Keratinocyte (primary cell): ENCODE results near the gene PEMT. TPM values are rescaled to one million over a fixed set of nuclear protein-coding genes. Genes with fewer than 3 reads are reported as not detected.

ENCODE experiments used
- DNase-seq: peaks from one replicate; pipeline ENCODE4 v3.0.0-alpha.2; 2011; ENCODE audit warnings: low read depth, missing footprints, low spot score
- FAIRE-seq: peaks from 2 replicates; lab custom pipeline; 2011; peaks lifted over from hg19 to GRCh38; lab: Jason Lieb, UNC
- H2AFZ ChIP-seq: 2 replicates; pipeline ENCODE4 v1.6.0; 2012; ENCODE audit warnings: low read length, control low read depth, inconsistent platforms; ENCODE audit not compliant: control insufficient read depth
- H3K27ac ChIP-seq: 2 replicates; pipeline ENCODE4 v1.5.1; 2011; ENCODE audit warnings: low read length; ENCODE audit not compliant: control insufficient read depth, insufficient read depth
- H3K27me3 ChIP-seq: 3 replicates; pipeline ENCODE4 v1.6.0; 2011; ENCODE audit warnings: low read length; ENCODE audit not compliant: control insufficient read depth, insufficient read depth; ENCODE audit errors: extremely low read depth
- H3K36me3 ChIP-seq, 2 experiments: 2 replicates in 1 of 2; 3 replicates in 1 of 2; pipeline ENCODE4 v1.5.1; 2011; ENCODE audit warnings: low read length in 2 of 2, mild to moderate bottlenecking in 1 of 2; ENCODE audit not compliant: control insufficient read depth in 2 of 2, insufficient read depth in 2 of 2; ENCODE audit errors: extremely low read depth in 1 of 2
- H3K4me1 ChIP-seq: 3 replicates; pipeline ENCODE4 v1.5.1; 2011; ENCODE audit warnings: low read length; ENCODE audit not compliant: control insufficient read depth, insufficient read depth; ENCODE audit errors: extremely low read depth
- H3K4me2 ChIP-seq: 3 replicates; pipeline ENCODE4 v1.6.0; 2011; ENCODE audit warnings: low read depth, low read length; ENCODE audit not compliant: control insufficient read depth, insufficient read depth; ENCODE audit errors: extremely low read depth
- H3K4me3 ChIP-seq, 3 experiments: fragments of 200-600 bp in 1 of 3; sonication (generic) in 1 of 3; 2 replicates in 2 of 3; 3 replicates in 1 of 3; pipeline ENCODE4 v1.5.1; 2011 to 2016; ENCODE audit warnings: low read length in 3 of 3, mild to moderate bottlenecking in 3 of 3, control low read depth in 2 of 3, inconsistent platforms in 1 of 3, low read depth in 1 of 3, mixed read lengths in 1 of 3, mixed run types in 1 of 3, moderate library complexity in 1 of 3; ENCODE audit not compliant: control insufficient read depth in 2 of 3, insufficient read depth in 2 of 3; ENCODE audit errors: extremely low read depth in 1 of 3
- H3K79me2 ChIP-seq: 2 replicates; pipeline ENCODE4 v1.6.0; 2012; ENCODE audit warnings: low read length; ENCODE audit not compliant: control insufficient read depth, insufficient read depth
- H3K9ac ChIP-seq: 3 replicates; pipeline ENCODE4 v1.6.0; 2011; ENCODE audit warnings: low read length; ENCODE audit not compliant: control insufficient read depth, insufficient read depth; ENCODE audit errors: extremely low read depth
- H3K9me1 ChIP-seq: 3 replicates; pipeline ENCODE4 v1.6.0; 2011; ENCODE audit warnings: low read length; ENCODE audit not compliant: control insufficient read depth, insufficient read depth; ENCODE audit errors: extremely low read depth
- H3K9me3 ChIP-seq: 2 replicates; pipeline ENCODE4 v1.5.1; 2012; ENCODE audit warnings: low read depth, low read length; ENCODE audit not compliant: control insufficient read depth
- H4K20me1 ChIP-seq: 3 replicates; pipeline ENCODE4 v1.6.0; 2011; ENCODE audit warnings: low read length; ENCODE audit not compliant: control insufficient read depth, insufficient read depth; ENCODE audit errors: extremely low read depth
- CTCF ChIP-seq, 3 experiments: IDR thresholded peaks in 1 of 3; conservative IDR thresholded peaks in 1 of 3; optimal IDR thresholded peaks in 1 of 3; 2 replicates in 2 of 3; 3 replicates in 1 of 3; pipeline versions ENCODE3 to v1.5.1; 2011; ENCODE audit warnings: low read length in 3 of 3, mild to moderate bottlenecking in 3 of 3, moderate library complexity in 2 of 3, control low read depth in 1 of 3, inconsistent platforms in 1 of 3; ENCODE audit not compliant: insufficient read depth in 2 of 3; ENCODE audit errors: extremely low read depth in 1 of 3
- EZH2 ChIP-seq: IDR thresholded peaks from one replicate; pipeline ENCODE4 v1.6.1; 2012; ENCODE audit warnings: inconsistent platforms, mild to moderate bottlenecking, low read length, moderate library complexity
- dilution Hi-C: fragments of 300-500 bp; cut with MboI; formaldehyde crosslinking; loops from one replicate; pipeline ENCODE4 v1.7.0; 2020; ENCODE audit warnings: low sequenced_read_pairs; ENCODE audit not compliant: extremely low pct_ligation_motif_present
- polyA plus RNA-seq, 5 experiments: library from polyadenylated mRNA; depleted of rRNA in 3 of 5; stranded (reverse) in 3 of 5; stranded (forward) in 1 of 5; unstranded in 1 of 5; fragments of >200 nt; gene quantifications; 1 replicate in 1 of 5; 2 replicates in 3 of 5; 3 replicates in 1 of 5; pipeline versions ENCODE4 v1.2.1 to v1.2.3, GENCODE V29; 2011 to 2012; ENCODE audit warnings: missing spikeins in 2 of 5, low read depth in 1 of 5, low replicate concordance in 1 of 5

PEMT gene
- polyA plus RNA-seq, 1 donor (not counting 4 experiments of a cell fraction or from before 2014, with no cell fraction given) = 17.7 TPM

GRCh38 chr17:17514361-17514992 lies 77.0 kb downstream of the PEMT start:
- Histone ChIP-seq H3K27ac (no peak overlapping the region), H3K9me3 (no peaks in the 10 kb centered on the region), H3K79me2 (no peaks in the 10 kb centered on the region), H3K9me1 (no peaks in the 10 kb centered on the region), H3K4me3 (no peak overlapping the region), H3K9ac (no peak overlapping the region), H3K4me2 (no peak overlapping the region), H3K36me3 (no peaks in the 10 kb centered on the region), H4K20me1 (peaks cover 35% of the 10 kb centered on the region), H3K4me1 (peaks cover 10% of the 10 kb centered on the region), H2AFZ (no peak overlapping the region), H3K27me3 (peaks cover 65% of the 10 kb centered on the region)
- FAIRE-seq (no peak), DNase-seq (no peak)
- TF ChIP-seq EZH2 (no peak), CTCF (optimal IDR thresholded peaks at IDR 0.05 in 1 of 3, IDR thresholded peaks at IDR 0.05 in 1 of 3, conservative IDR thresholded peaks at IDR 0.05 in 1 of 3; ENCODE audit: extremely low read depth in 1 of 3, insufficient read depth in 2 of 3, low read length in 3 of 3) (no peak)
- dilution Hi-C loops = no loop called here

GRCh38 chr17:17513626-17514025 lies 77.9 kb downstream of the PEMT start:
- dilution Hi-C loops = no loop called here
- H2AFZ ChIP-seq = no peak overlapping the region
- no peak for DNase-seq

More at GRCh38 chr17:17513626-17514025, 77.9 kb downstream of the PEMT start:
- Histone ChIP-seq H3K27ac (no peak overlapping the region), H3K9ac (no peak overlapping the region), H3K36me3 (no peaks in the 10 kb centered on the region), H3K4me2 (no peak overlapping the region), H3K4me3 (no peak overlapping the region), H3K4me1 (peaks cover 10% of the 10 kb centered on the region), H3K9me1 (no peaks in the 10 kb centered on the region), H3K27me3 (peaks cover 64% of the 10 kb centered on the region), H3K9me3 (no peaks in the 10 kb centered on the region), H3K79me2 (no peaks in the 10 kb centered on the region), H4K20me1 (peaks cover 38% of the 10 kb centered on the region)
- FAIRE-seq = no peak
- no peak for TF ChIP-seq CTCF (optimal IDR thresholded peaks at IDR 0.05 in 1 of 3, IDR thresholded peaks at IDR 0.05 in 1 of 3, conservative IDR thresholded peaks at IDR 0.05 in 1 of 3; ENCODE audit: extremely low read depth in 1 of 3, insufficient read depth in 2 of 3, low read length in 3 of 3)
- TF ChIP-seq EZH2 = no peak
